GM23338 (cell line): ENCODE measurements around the gene TRIM63. TPM values are rescaled to one million over a fixed set of nuclear protein-coding genes. Genes with fewer than 3 reads are reported as not detected.
A peak's percentile ranks its signal among the peaks of the same experiment; 100 is the strongest.

Experiments
- ATAC-seq: fragments of 200-7000 bp; cut with Tn5 transposase; 3 replicates; pipeline ENCODE4 v1.9.1; 2020
- DNase-seq: peaks from one replicate; pipeline ENCODE4 v3.0.0-alpha.2; 2015; ENCODE audit warnings: low spot score
- H2AFZ ChIP-seq: fragments of 200-600 bp; sonication (generic); 2 replicates; pipeline ENCODE4 v1.8.0; 2016; ENCODE audit warnings: antibody characterized with exemption, mild to moderate bottlenecking, moderate library complexity
- H3F3A ChIP-seq: fragments of 200-600 bp; sonication (generic); replicated peaks from 2 replicates; pipeline ENCODE4 v1.8.0; 2017; ENCODE audit warnings: antibody characterized with exemption, mixed run types, low read depth
- H3K27ac ChIP-seq: fragments of 200-600 bp; sonication (generic); 2 replicates; pipeline ENCODE4 v1.6.1; 2016; ENCODE audit warnings: low read depth
- H3K27me3 ChIP-seq: fragments of 200-600 bp; sonication (generic); 2 replicates; pipeline ENCODE4 v1.8.0; 2016; ENCODE audit warnings: mild to moderate bottlenecking, mixed run types, moderate library complexity; ENCODE audit not compliant: insufficient read depth
- H3K36me3 ChIP-seq: fragments of 200-600 bp; sonication (generic); 2 replicates; pipeline ENCODE4 v1.8.0; 2016; ENCODE audit warnings: mild to moderate bottlenecking; ENCODE audit not compliant: insufficient read depth
- H3K4me1 ChIP-seq: fragments of 200-600 bp; sonication (generic); 2 replicates; pipeline ENCODE4 v1.8.0; 2016; ENCODE audit warnings: mild to moderate bottlenecking, moderate library complexity; ENCODE audit not compliant: insufficient read depth
- H3K4me2 ChIP-seq: fragments of 200-600 bp; sonication (generic); 2 replicates; pipeline ENCODE4 v1.7.1; 2017; ENCODE audit warnings: mixed run types
- H3K4me3 ChIP-seq: fragments of 200-600 bp; sonication (generic); 2 replicates; pipeline ENCODE4 v1.6.1; 2016; ENCODE audit warnings: mixed run types
- H3K79me2 ChIP-seq: fragments of 200-600 bp; sonication (generic); replicated peaks from 2 replicates; pipeline ENCODE4 v1.8.0; 2017; ENCODE audit warnings: mild to moderate bottlenecking; ENCODE audit not compliant: insufficient read depth
- H3K9me2 ChIP-seq: fragments of 200-600 bp; sonication (generic); 2 replicates; pipeline ENCODE4 v1.8.0; 2017; ENCODE audit not compliant: insufficient read depth
- H4K20me1 ChIP-seq: fragments of 200-600 bp; sonication (generic); replicated peaks from 2 replicates; pipeline ENCODE4 v1.8.0; 2017; ENCODE audit warnings: mild to moderate bottlenecking; ENCODE audit not compliant: insufficient read depth
- H3K27ac Mint-ChIP-seq: 2 replicates; pipeline ENCODE4 v1.8.0; 2020; ENCODE audit warnings: inconsistent platforms, mild to moderate bottlenecking, moderate library complexity, mixed read lengths
- H3K27me3 Mint-ChIP-seq: 3 replicates; pipeline ENCODE4 v1.8.0; 2022; ENCODE audit warnings: low read depth, mild to moderate bottlenecking, moderate library complexity, mixed read lengths, inconsistent platforms; ENCODE audit not compliant: insufficient read depth, poor library complexity
- H3K36me3 Mint-ChIP-seq: 3 replicates; pipeline ENCODE4 v1.8.0; 2021; ENCODE audit warnings: low read depth, mild to moderate bottlenecking, inconsistent platforms, moderate library complexity, mixed read lengths
- H3K4me1 Mint-ChIP-seq: 3 replicates; pipeline ENCODE4 v1.8.0; 2020; ENCODE audit warnings: mild to moderate bottlenecking, inconsistent platforms, mixed read lengths
- H3K4me3 Mint-ChIP-seq: 3 replicates; pipeline ENCODE4 v1.8.0; 2021; ENCODE audit warnings: moderate library complexity, mild to moderate bottlenecking, inconsistent platforms, mixed read lengths
- H3K9me3 Mint-ChIP-seq: 3 replicates; pipeline ENCODE4 v1.8.0; 2020; ENCODE audit warnings: moderate library complexity, mild to moderate bottlenecking, inconsistent platforms, mixed read lengths
- CREB1 ChIP-seq: fragments of 250-450 bp; sonication (Bioruptor Pico); IDR thresholded peaks from 2 replicates; pipeline ENCODE4 v1.5.0; 2020; ENCODE audit warnings: low read depth, mild to moderate bottlenecking, moderate library complexity
- EZH2 ChIP-seq: fragments of 200-600 bp; sonication (generic); IDR thresholded peaks from one replicate; pipeline ENCODE4 v1.8.0; 2017; ENCODE audit warnings: antibody characterized with exemption, mild to moderate bottlenecking, low read depth; ENCODE audit not compliant: unreplicated experiment
- EZH2phosphoT487 ChIP-seq: fragments of 200-600 bp; sonication (generic); IDR thresholded peaks from one replicate; pipeline ENCODE4 v1.8.1; 2018; ENCODE audit warnings: antibody characterized with exemption; ENCODE audit not compliant: unreplicated experiment
- NANOG ChIP-seq: IDR thresholded peaks from 2 replicates; pipeline ENCODE4 v1.6.1; 2016; ENCODE audit warnings: antibody characterized with exemption, borderline replicate concordance
- POLR2AphosphoS5 ChIP-seq: IDR thresholded peaks from 2 replicates; pipeline ENCODE4 v1.6.1; 2016; ENCODE audit warnings: antibody characterized with exemption, low read depth
- polyA plus RNA-seq: library from polyadenylated mRNA; unstranded; fragments of >200 nt; fragmentation: Nextera tagmentation; extraction: Ambion mirVana; gene quantifications from 2 replicates; pipeline ENCODE4 v1.2.1, GENCODE V29; 2016
- total RNA-seq: library from RNA; depleted of rRNA; stranded (reverse); fragments of >200 nt; shearing (Covaris generic); gene quantifications from 2 replicates; pipeline ENCODE4 v1.2.3, GENCODE V29; 2014
- TF ChIP-seq, protein P1 (sequence below), 2 experiments: fragments of 200-600 bp in 1 of 2; sonication (generic) in 1 of 2; conservative IDR thresholded peaks; 2 replicates each; pipeline versions ENCODE4 v1.5.1 to v1.6.1; 2016 to 2017; ENCODE audit warnings: antibody characterized with exemption in 2 of 2, low read depth in 2 of 2, mild to moderate bottlenecking in 2 of 2, moderate library complexity in 1 of 2

The TRIM63 gene
- total and polyA plus RNA-seq, 2 experiments from 2014 or later, result 0.17 TPM; not detected in 1

DNA sequence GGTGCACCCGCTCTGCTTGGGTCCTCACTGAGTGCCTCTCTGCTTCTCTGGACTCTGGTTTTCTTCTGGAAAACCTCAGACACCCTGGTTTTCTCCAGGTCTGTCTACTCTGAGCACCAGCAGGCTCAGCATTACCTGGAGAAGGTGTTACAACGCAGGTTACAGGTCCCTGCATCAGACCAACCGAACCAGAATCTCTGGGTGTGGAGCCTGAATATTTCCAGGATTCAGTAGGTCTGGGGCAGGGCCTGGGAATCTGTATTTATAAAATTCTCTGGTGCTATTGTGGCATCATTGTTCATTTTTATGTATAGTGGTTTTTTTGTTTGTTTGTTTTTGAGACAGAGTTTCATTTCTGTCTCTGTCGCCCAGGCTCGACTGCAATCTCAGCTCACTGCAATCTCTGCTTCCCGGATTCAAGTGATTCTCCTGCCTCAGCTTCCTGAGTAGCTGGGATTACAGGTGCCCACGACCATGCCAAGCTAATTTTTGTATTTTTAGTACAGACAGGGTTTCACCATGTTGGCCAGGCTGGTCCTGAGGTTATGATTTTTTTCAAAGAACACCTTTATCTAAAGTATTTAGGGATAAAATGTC lies 20.1 kb downstream of the TRIM63 start:
- no peaks in the 10 kb centered on the region for H3K9me3 Mint-ChIP-seq
- H3K4me3 ChIP-seq, result no peak overlapping the region
- H3K27me3 Mint-ChIP-seq, result peaks cover 46% of the 10 kb centered on the region
- H3F3A ChIP-seq, result no peaks in the 10 kb centered on the region
- H3K4me3 Mint-ChIP-seq, result peak overlapping the region; percentile 69; the same call in 2 of the 3 replicates
- H3K79me2 ChIP-seq, result no peaks in the 10 kb centered on the region
- no peak overlapping the region for H2AFZ ChIP-seq
- H3K36me3 Mint-ChIP-seq, result no peaks in the 10 kb centered on the region
- H3K4me1 ChIP-seq, result no peaks in the 10 kb centered on the region
- DNase-seq (no peak), ATAC-seq (no peak)
- no peaks in the 10 kb centered on the region for H3K36me3 ChIP-seq
- TF ChIP-seq NANOG (no peak), CREB1 (CRISPR knock-in tag) (no peak), POLR2AphosphoS5 (no peak), EZH2 (no peak), EZH2phosphoT487 (no peak)
- TF ChIP-seq, protein P1, sequence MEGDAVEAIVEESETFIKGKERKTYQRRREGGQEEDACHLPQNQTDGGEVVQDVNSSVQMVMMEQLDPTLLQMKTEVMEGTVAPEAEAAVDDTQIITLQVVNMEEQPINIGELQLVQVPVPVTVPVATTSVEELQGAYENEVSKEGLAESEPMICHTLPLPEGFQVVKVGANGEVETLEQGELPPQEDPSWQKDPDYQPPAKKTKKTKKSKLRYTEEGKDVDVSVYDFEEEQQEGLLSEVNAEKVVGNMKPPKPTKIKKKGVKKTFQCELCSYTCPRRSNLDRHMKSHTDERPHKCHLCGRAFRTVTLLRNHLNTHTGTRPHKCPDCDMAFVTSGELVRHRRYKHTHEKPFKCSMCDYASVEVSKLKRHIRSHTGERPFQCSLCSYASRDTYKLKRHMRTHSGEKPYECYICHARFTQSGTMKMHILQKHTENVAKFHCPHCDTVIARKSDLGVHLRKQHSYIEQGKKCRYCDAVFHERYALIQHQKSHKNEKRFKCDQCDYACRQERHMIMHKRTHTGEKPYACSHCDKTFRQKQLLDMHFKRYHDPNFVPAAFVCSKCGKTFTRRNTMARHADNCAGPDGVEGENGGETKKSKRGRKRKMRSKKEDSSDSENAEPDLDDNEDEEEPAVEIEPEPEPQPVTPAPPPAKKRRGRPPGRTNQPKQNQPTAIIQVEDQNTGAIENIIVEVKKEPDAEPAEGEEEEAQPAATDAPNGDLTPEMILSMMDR (conservative IDR thresholded peaks at IDR 0.05; ENCODE audit: low read depth in 2 of 2), result no peak
- 0 out of 2 replicates have a peak, but pooled peaks cover 4% of the 10 kb centered on the region for H4K20me1 ChIP-seq
- H3K9me2 ChIP-seq, result no peaks in the 10 kb centered on the region
- no peak overlapping the region for H3K27ac ChIP-seq
- H3K4me2 ChIP-seq, result no peak overlapping the region
- peaks cover 80% of the 10 kb centered on the region for H3K27me3 ChIP-seq
- no peak overlapping the region for H3K27ac Mint-ChIP-seq
- H3K4me1 Mint-ChIP-seq, result peaks cover 5% of the 10 kb centered on the region; the same call in 2 of the 3 replicates

- H3K4me3 Mint-ChIP-seq, result peak overlapping the region; percentile 69
- H3K9me3 Mint-ChIP-seq, result no peaks in the 10 kb centered on the region
- H2AFZ ChIP-seq, result peak overlapping the region; percentile 90
These were observed 21.0 kb downstream of the TRIM63 start for GRCh38 chr1:26046246-26047095.

More at GRCh38 chr1:26046246-26047095, 21.0 kb downstream of the TRIM63 start:
- Histone ChIP-seq H4K20me1 (0 out of 2 replicates have a peak, but pooled peaks cover 4% of the 10 kb centered on the region), H3K4me1 (no peaks in the 10 kb centered on the region), H3K9me2 (no peaks in the 10 kb centered on the region), H3K4me3 (peak overlapping the region; percentile 60), H3F3A (no peaks in the 10 kb centered on the region), H3K4me2 (peak overlapping the region; percentile 80), H3K27me3 (peaks cover 84% of the 10 kb centered on the region), H3K79me2 (no peaks in the 10 kb centered on the region), H3K27ac (no peak overlapping the region), H3K36me3 (no peaks in the 10 kb centered on the region)
- H3K27me3 Mint-ChIP-seq, result peaks cover 48% of the 10 kb centered on the region
- no peaks in the 10 kb centered on the region for H3K36me3 Mint-ChIP-seq
- H3K4me1 Mint-ChIP-seq, result peaks cover 5% of the 10 kb centered on the region; the same call in 2 of the 3 replicates
- no peak overlapping the region for H3K27ac Mint-ChIP-seq
- TF ChIP-seq NANOG (no peak), EZH2phosphoT487 (peak; percentile 25), EZH2 (peak; percentile 86)
- ATAC-seq (peak; percentile 48), DNase-seq (peak; percentile 30)
